ENCODE data around the gene DGKH. TPM values are rescaled to one million over a fixed set of nuclear protein-coding genes. Genes with fewer than 3 reads are reported as not detected.
"Not testable (repeated sequence)": the region's sequence is repeated elsewhere in the genome, so short reads cannot be mapped to it uniquely, and the experiment has no call there.

DGKH gene
- polyA plus RNA-seq, 2 donors = 1.9 to 2.7 TPM

- no peak overlapping the region for H3K27ac ChIP-seq (ENCODE audit: low read depth in 2 of 2, low read length in 1 of 2)
- no peaks in the 10 kb centered on the region for H3K4me1 ChIP-seq (ENCODE audit: control insufficient read depth in 2 of 2, insufficient read depth in 2 of 2, low read length in 1 of 2)
- H3K27me3 ChIP-seq (ENCODE audit: control insufficient read depth in 1 of 2, insufficient read depth in 2 of 2, low read length in 2 of 2) = no peaks in the 10 kb centered on the region
- WGBS, 2 donors = 94 to 98% methylated on average over 2 of the region's 2 CpGs
- H3K36me3 ChIP-seq (ENCODE audit: control insufficient read depth in 2 of 2, insufficient read depth in 2 of 2, low read length in 1 of 2) = peaks cover 2 to 4% of the 10 kb centered on the region in 2 donors
- no peak overlapping the region for H3K4me3 ChIP-seq (ENCODE audit: low read depth in 1 of 2, low read length in 2 of 2)
- no peaks in the 10 kb centered on the region for H3K9me3 ChIP-seq (ENCODE audit: control insufficient read depth in 2 of 2, insufficient read depth in 1 of 2, low read depth in 1 of 2, low read length in 1 of 2)
These were observed 176.6 kb downstream of the DGKH start for GRCh38 chr13:42225051-42225450.

- 97 to 98% methylated on average over 5 of the region's 5 CpGs for WGBS, 2 donors
- not testable (repeated sequence) for H3K4me1 ChIP-seq (ENCODE audit: control insufficient read depth in 2 of 2, insufficient read depth in 2 of 2, low read length in 1 of 2); H3K36me3 ChIP-seq (ENCODE audit: control insufficient read depth in 2 of 2, insufficient read depth in 2 of 2, low read length in 1 of 2); H3K27me3 ChIP-seq (ENCODE audit: control insufficient read depth in 1 of 2, insufficient read depth in 2 of 2, low read length in 2 of 2); H3K9me3 ChIP-seq (ENCODE audit: control insufficient read depth in 2 of 2, insufficient read depth in 1 of 2, low read depth in 1 of 2, low read length in 1 of 2); H3K27ac ChIP-seq (ENCODE audit: low read depth in 2 of 2, low read length in 1 of 2); H3K4me3 ChIP-seq (ENCODE audit: low read depth in 1 of 2, low read length in 2 of 2)
These were observed 178.3 kb downstream of the DGKH start for GRCh38 chr13:42226759-42227158.

GRCh38 chr13:42228527-42228926, 180.1 kb downstream of the DGKH start:
- Histone ChIP-seq H3K4me1 (ENCODE audit: control insufficient read depth in 2 of 2, insufficient read depth in 2 of 2, low read length in 1 of 2) (no peaks in the 10 kb centered on the region), H3K36me3 (ENCODE audit: control insufficient read depth in 2 of 2, insufficient read depth in 2 of 2, low read length in 1 of 2) (peaks cover 0 to 4% of the 10 kb centered on the region in 2 donors), H3K27ac (ENCODE audit: low read depth in 2 of 2, low read length in 1 of 2) (no peak overlapping the region), H3K27me3 (ENCODE audit: control insufficient read depth in 1 of 2, insufficient read depth in 2 of 2, low read length in 2 of 2) (no peaks in the 10 kb centered on the region), H3K4me3 (ENCODE audit: low read depth in 1 of 2, low read length in 2 of 2) (no peak overlapping the region), H3K9me3 (ENCODE audit: control insufficient read depth in 2 of 2, insufficient read depth in 1 of 2, low read depth in 1 of 2, low read length in 1 of 2) (no peaks in the 10 kb centered on the region)
- 93 to 95% methylated on average over 1 of the region's 1 CpG for WGBS, 2 donors

- Histone ChIP-seq H3K36me3 (ENCODE audit: control insufficient read depth in 2 of 2, insufficient read depth in 2 of 2, low read length in 1 of 2) (peaks cover 0 to 1% of the 10 kb centered on the region in 2 donors), H3K4me1 (ENCODE audit: control insufficient read depth in 2 of 2, insufficient read depth in 2 of 2, low read length in 1 of 2) (no peaks in the 10 kb centered on the region), H3K9me3 (ENCODE audit: control insufficient read depth in 2 of 2, insufficient read depth in 1 of 2, low read depth in 1 of 2, low read length in 1 of 2) (no peaks in the 10 kb centered on the region), H3K27me3 (ENCODE audit: control insufficient read depth in 1 of 2, insufficient read depth in 2 of 2, low read length in 2 of 2) (no peaks in the 10 kb centered on the region), H3K4me3 (ENCODE audit: low read depth in 1 of 2, low read length in 2 of 2) (no peak overlapping the region), H3K27ac (ENCODE audit: low read depth in 2 of 2, low read length in 1 of 2) (no peak overlapping the region)
- 70 to 81% methylated on average over 3 of the region's 3 CpGs for WGBS, 2 donors
These were observed 180.8 kb downstream of the DGKH start for GRCh38 chr13:42229287-42229686.

- 92 to 95% methylated on average over 4 of the region's 4 CpGs for WGBS, 2 donors
- Histone ChIP-seq H3K27me3 (ENCODE audit: control insufficient read depth in 1 of 2, insufficient read depth in 2 of 2, low read length in 2 of 2) (no peaks in the 10 kb centered on the region), H3K4me1 (ENCODE audit: control insufficient read depth in 2 of 2, insufficient read depth in 2 of 2, low read length in 1 of 2) (no peaks in the 10 kb centered on the region), H3K9me3 (ENCODE audit: control insufficient read depth in 2 of 2, insufficient read depth in 1 of 2, low read depth in 1 of 2, low read length in 1 of 2) (no peaks in the 10 kb centered on the region), H3K36me3 (ENCODE audit: control insufficient read depth in 2 of 2, insufficient read depth in 2 of 2, low read length in 1 of 2) (no peaks in the 10 kb centered on the region), H3K4me3 (ENCODE audit: low read depth in 1 of 2, low read length in 2 of 2) (no peak overlapping the region), H3K27ac (ENCODE audit: low read depth in 2 of 2, low read length in 1 of 2) (no peak overlapping the region)
These were observed 184.2 kb downstream of the DGKH start for GRCh38 chr13:42232671-42233070.

- no peak overlapping the region for H3K4me3 ChIP-seq (ENCODE audit: low read depth in 1 of 2, low read length in 2 of 2)
- no peaks in the 10 kb centered on the region for H3K4me1 ChIP-seq (ENCODE audit: control insufficient read depth in 2 of 2, insufficient read depth in 2 of 2, low read length in 1 of 2)
- no peaks in the 10 kb centered on the region for H3K27me3 ChIP-seq (ENCODE audit: control insufficient read depth in 1 of 2, insufficient read depth in 2 of 2, low read length in 2 of 2)
- WGBS, 2 donors = 68 to 73% methylated on average over 1 of the region's 1 CpG
- H3K27ac ChIP-seq (ENCODE audit: low read depth in 2 of 2, low read length in 1 of 2) = no peak overlapping the region
- H3K9me3 ChIP-seq (ENCODE audit: control insufficient read depth in 2 of 2, insufficient read depth in 1 of 2, low read depth in 1 of 2, low read length in 1 of 2) = no peaks in the 10 kb centered on the region
- no peaks in the 10 kb centered on the region for H3K36me3 ChIP-seq (ENCODE audit: control insufficient read depth in 2 of 2, insufficient read depth in 2 of 2, low read length in 1 of 2)
These were observed 185.3 kb downstream of the DGKH start for GRCh38 chr13:42233726-42234125.

GRCh38 chr13:42239161-42239560, 190.7 kb downstream of the DGKH start:
- Histone ChIP-seq H3K4me1 (ENCODE audit: control insufficient read depth in 2 of 2, insufficient read depth in 2 of 2, low read length in 1 of 2) (no peaks in the 10 kb centered on the region), H3K9me3 (ENCODE audit: control insufficient read depth in 2 of 2, insufficient read depth in 1 of 2, low read depth in 1 of 2, low read length in 1 of 2) (no peaks in the 10 kb centered on the region), H3K27ac (ENCODE audit: low read depth in 2 of 2, low read length in 1 of 2) (no peak overlapping the region), H3K27me3 (ENCODE audit: control insufficient read depth in 1 of 2, insufficient read depth in 2 of 2, low read length in 2 of 2) (no peaks in the 10 kb centered on the region), H3K36me3 (ENCODE audit: control insufficient read depth in 2 of 2, insufficient read depth in 2 of 2, low read length in 1 of 2) (no peaks in the 10 kb centered on the region), H3K4me3 (ENCODE audit: low read depth in 1 of 2, low read length in 2 of 2) (no peak overlapping the region)
- 90 to 91% methylated on average over 1 of the region's 1 CpG for WGBS, 2 donors

GRCh38 chr13:42239644-42240043, 191.2 kb downstream of the DGKH start:
- Histone ChIP-seq H3K4me3 (ENCODE audit: low read depth in 1 of 2, low read length in 2 of 2) (no peak overlapping the region), H3K9me3 (ENCODE audit: control insufficient read depth in 2 of 2, insufficient read depth in 1 of 2, low read depth in 1 of 2, low read length in 1 of 2) (no peaks in the 10 kb centered on the region), H3K27ac (ENCODE audit: low read depth in 2 of 2, low read length in 1 of 2) (no peak overlapping the region), H3K4me1 (ENCODE audit: control insufficient read depth in 2 of 2, insufficient read depth in 2 of 2, low read length in 1 of 2) (no peaks in the 10 kb centered on the region), H3K36me3 (ENCODE audit: control insufficient read depth in 2 of 2, insufficient read depth in 2 of 2, low read length in 1 of 2) (no peaks in the 10 kb centered on the region), H3K27me3 (ENCODE audit: control insufficient read depth in 1 of 2, insufficient read depth in 2 of 2, low read length in 2 of 2) (no peaks in the 10 kb centered on the region)

GRCh38 chr13:42246541-42246940, 198.1 kb downstream of the DGKH start:
- H3K4me3 ChIP-seq (ENCODE audit: low read depth in 1 of 2, low read length in 2 of 2) = no peak overlapping the region
- H3K27ac ChIP-seq (ENCODE audit: low read depth in 2 of 2, low read length in 1 of 2) = no peak overlapping the region
- H3K9me3 ChIP-seq (ENCODE audit: control insufficient read depth in 2 of 2, insufficient read depth in 1 of 2, low read depth in 1 of 2, low read length in 1 of 2) = no peaks in the 10 kb centered on the region
- no peaks in the 10 kb centered on the region for H3K36me3 ChIP-seq (ENCODE audit: control insufficient read depth in 2 of 2, insufficient read depth in 2 of 2, low read length in 1 of 2)
- no peaks in the 10 kb centered on the region for H3K4me1 ChIP-seq (ENCODE audit: control insufficient read depth in 2 of 2, insufficient read depth in 2 of 2, low read length in 1 of 2)
- no peaks in the 10 kb centered on the region for H3K27me3 ChIP-seq (ENCODE audit: control insufficient read depth in 1 of 2, insufficient read depth in 2 of 2, low read length in 2 of 2)
- WGBS, 2 donors = 93 to 95% methylated on average over 8 of the region's 8 CpGs

GRCh38 chr13:42247883-42248282, 199.4 kb downstream of the DGKH start:
- WGBS, 2 donors = 76 to 83% methylated on average over 2 of the region's 2 CpGs
- Histone ChIP-seq H3K27me3 (ENCODE audit: control insufficient read depth in 1 of 2, insufficient read depth in 2 of 2, low read length in 2 of 2) (no peaks in the 10 kb centered on the region), H3K27ac (ENCODE audit: low read depth in 2 of 2, low read length in 1 of 2) (no peak overlapping the region)

More at GRCh38 chr13:42247883-42248282, 199.4 kb downstream of the DGKH start:
- Histone ChIP-seq H3K4me1 (ENCODE audit: control insufficient read depth in 2 of 2, insufficient read depth in 2 of 2, low read length in 1 of 2) (no peaks in the 10 kb centered on the region), H3K36me3 (ENCODE audit: control insufficient read depth in 2 of 2, insufficient read depth in 2 of 2, low read length in 1 of 2) (no peaks in the 10 kb centered on the region), H3K4me3 (ENCODE audit: low read depth in 1 of 2, low read length in 2 of 2) (no peak overlapping the region), H3K9me3 (ENCODE audit: control insufficient read depth in 2 of 2, insufficient read depth in 1 of 2, low read depth in 1 of 2, low read length in 1 of 2) (no peaks in the 10 kb centered on the region)
